Breast epithelium (tissue), 4 donors: ENCODE measurements around the gene CALU. TPM values are rescaled to one million over a fixed set of nuclear protein-coding genes. Genes with fewer than 3 reads are reported as not detected.

ENCODE experiments used
- DNase-seq, 2 donors: peaks; one replicate each; pipeline ENCODE4 v3.0.0-alpha.2; 2019; ENCODE audit warnings: low spot score in 2 of 2
- H3K27ac ChIP-seq, 2 donors: fragments of 200-600 bp; sonication (generic) in 1 of 2; one replicate each; pipeline ENCODE4 v1.5.1; 2016 to 2019; ENCODE audit warnings: mild to moderate bottlenecking in 1 of 2
- H3K27me3 ChIP-seq, 2 donors: fragments of 200-600 bp; sonication (generic) in 1 of 2; one replicate each; pipeline versions ENCODE4 v1.5.1 to v1.6.0; 2017 to 2019; ENCODE audit warnings: control low read depth in 1 of 2, mild to moderate bottlenecking in 1 of 2
- H3K36me3 ChIP-seq: fragments of 200-600 bp; one replicate; pipeline ENCODE4 v1.5.1; 2019
- H3K4me1 ChIP-seq, 2 donors: fragments of 200-600 bp; sonication (generic); one replicate each; pipeline ENCODE4 v1.5.1; 2016 to 2019; ENCODE audit warnings: control low read depth in 1 of 2
- H3K4me3 ChIP-seq, 3 donors: fragments of 200-600 bp; sonication (generic); 1 replicate in 2 of 3; 2 replicates in 1 of 3; pipeline ENCODE4 v1.5.1; 2016 to 2019; ENCODE audit warnings: mild to moderate bottlenecking in 3 of 3, moderate library complexity in 2 of 3
- H3K9me3 ChIP-seq, 2 donors: fragments of 200-600 bp; sonication (generic) in 1 of 2; one replicate each; pipeline ENCODE4 v1.5.1; 2016 to 2019; ENCODE audit warnings: control low read depth in 1 of 2
- CTCF ChIP-seq, 3 donors: fragments of 450-650 bp; IDR thresholded peaks; one replicate each; pipeline ENCODE4 v1.5.1; 2016 to 2017; ENCODE audit warnings: antibody characterized with exemption in 3 of 3, mild to moderate bottlenecking in 3 of 3, moderate library complexity in 3 of 3
- POLR2A ChIP-seq: fragments of 450-650 bp; IDR thresholded peaks from one replicate; pipeline ENCODE4 v1.6.1; 2016; ENCODE audit warnings: antibody characterized with exemption, mild to moderate bottlenecking, moderate library complexity
- POLR2AphosphoS5 ChIP-seq, 3 donors: sonication (generic); formaldehyde crosslinking; IDR thresholded peaks; one replicate each; pipeline ENCODE4 v1.6.1; 2017; ENCODE audit warnings: antibody characterized with exemption in 3 of 3
- intact Hi-C: fragments of 100-400 bp; cut with DNase I; formaldehyde crosslinking; loops from one replicate; pipeline ENCODE4 v1.15.1; 2023; ENCODE audit warnings: low total_unique reads
- total RNA-seq, 3 donors: library from RNA; depleted of rRNA; stranded (reverse); fragments of >200 nt; gene quantifications; one replicate each; pipeline ENCODE4 v1.1.0, GENCODE V29; 2016

CALU gene
- total RNA-seq, 3 donors from 2014 or later: 79.3 to 124 (median 104) TPM

- H3K36me3 ChIP-seq: no peaks in the 10 kb centered on the region
- no peak for TF ChIP-seq POLR2AphosphoS5 (IDR thresholded peaks at IDR 0.05)
- no peak for TF ChIP-seq CTCF (IDR thresholded peaks at IDR 0.05)
- H3K27me3 ChIP-seq: no peaks in the 10 kb centered on the region
- H3K27ac ChIP-seq: no peak overlapping the region
- intact Hi-C loops: no loop called here
- DNase-seq: no peak
- H3K4me3 ChIP-seq: no peak overlapping the region
- H3K4me1 ChIP-seq: no peaks in the 10 kb centered on the region
- no peaks in the 10 kb centered on the region for H3K9me3 ChIP-seq
Measured at GRCh38 chr7:128805225-128805624, 66.1 kb downstream of the CALU start.

- no peaks in the 10 kb centered on the region for H3K36me3 ChIP-seq
- TF ChIP-seq POLR2AphosphoS5 (IDR thresholded peaks at IDR 0.05) (no peak), CTCF (IDR thresholded peaks at IDR 0.05) (no peak), POLR2A (no peak)
- intact Hi-C loops: no loop called here
Measured at GRCh38 chr7:128807191-128807590, 68.0 kb downstream of the CALU start.

DNA sequence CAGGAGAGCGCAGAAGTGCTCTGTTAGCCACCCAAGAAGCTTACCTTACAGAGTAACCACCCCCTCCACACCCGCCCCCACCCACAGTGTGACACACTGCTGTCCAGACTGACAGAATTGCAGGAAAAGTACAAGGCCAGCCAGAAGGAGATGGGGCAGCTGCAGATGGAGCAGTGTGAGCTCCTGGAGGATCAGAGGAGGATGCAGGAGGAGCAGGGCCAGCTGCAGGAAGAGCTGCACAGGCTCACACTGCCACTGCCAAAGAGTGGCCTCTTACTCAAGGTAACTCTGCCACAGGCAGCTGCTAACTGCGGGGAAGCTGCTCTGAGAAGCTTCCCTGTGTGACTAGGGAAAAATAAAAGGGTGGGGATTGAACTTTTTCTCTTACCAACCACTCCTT, 70.2 kb downstream of the CALU start:
- no peak overlapping the region for H3K27ac ChIP-seq
- no peak overlapping the region for H3K4me3 ChIP-seq
- no peaks in the 10 kb centered on the region for H3K4me1 ChIP-seq
- intact Hi-C loops: no loop called here
- H3K36me3 ChIP-seq: no peaks in the 10 kb centered on the region
- H3K27me3 ChIP-seq: no peaks in the 10 kb centered on the region
- no peaks in the 10 kb centered on the region for H3K9me3 ChIP-seq
- no peak for DNase-seq
- TF ChIP-seq POLR2AphosphoS5 (IDR thresholded peaks at IDR 0.05): no peak

More at GRCh38 chr7:128807191-128807590, 68.0 kb downstream of the CALU start:
- Histone ChIP-seq H3K27me3 (no peaks in the 10 kb centered on the region), H3K9me3 (no peaks in the 10 kb centered on the region), H3K4me1 (no peaks in the 10 kb centered on the region), H3K4me3 (no peak overlapping the region), H3K27ac (no peak overlapping the region)
- no peak for DNase-seq

DNA sequence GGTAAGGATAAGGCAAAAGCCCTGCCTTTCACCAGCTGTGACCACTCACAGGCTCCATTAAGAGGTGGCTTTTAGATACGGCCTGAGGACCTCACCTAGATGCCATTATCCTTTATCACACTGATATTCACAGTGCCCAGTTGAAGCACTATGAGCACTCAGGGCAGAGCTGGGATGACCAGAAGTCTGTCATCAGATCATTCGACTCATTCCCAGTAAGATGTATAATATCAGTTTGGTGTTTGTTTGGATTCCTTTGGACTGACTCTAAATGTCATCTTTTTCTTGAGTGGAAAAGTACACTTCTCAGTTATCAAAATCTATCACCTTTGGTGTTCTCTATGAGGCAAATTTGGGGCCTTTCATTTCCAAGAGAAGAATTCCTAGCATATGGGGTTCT, 71.3 kb downstream of the CALU start:
- Histone ChIP-seq H3K9me3 (no peaks in the 10 kb centered on the region), H3K36me3 (no peaks in the 10 kb centered on the region)
- intact Hi-C loops: no loop called here

GRCh38 chr7:128810997-128811396, 71.8 kb downstream of the CALU start:
- no peaks in the 10 kb centered on the region for H3K4me1 ChIP-seq
- TF ChIP-seq POLR2A (no peak), POLR2AphosphoS5 (IDR thresholded peaks at IDR 0.05) (no peak), CTCF (IDR thresholded peaks at IDR 0.05) (no peak)

More for the DNA sequence above, 71.3 kb downstream of the CALU start:
- no peaks in the 10 kb centered on the region for H3K4me1 ChIP-seq
- no peak overlapping the region for H3K4me3 ChIP-seq
- H3K27me3 ChIP-seq: no peaks in the 10 kb centered on the region
- TF ChIP-seq POLR2A: no peak
- TF ChIP-seq POLR2AphosphoS5 (IDR thresholded peaks at IDR 0.05): no peak
- TF ChIP-seq CTCF (IDR thresholded peaks at IDR 0.05): no peak
- no peak overlapping the region for H3K27ac ChIP-seq
- no peak for DNase-seq

More at GRCh38 chr7:128810997-128811396, 71.8 kb downstream of the CALU start:
- DNase-seq: no peak
- Histone ChIP-seq H3K27ac (no peak overlapping the region), H3K4me3 (no peak overlapping the region), H3K36me3 (no peaks in the 10 kb centered on the region), H3K9me3 (no peaks in the 10 kb centered on the region), H3K27me3 (no peaks in the 10 kb centered on the region)
- intact Hi-C loops: no loop called here
